Retinal pigment epithelial cell (primary cell): ENCODE data around the gene GRIA4.

Experiments
- DNase-seq: peaks from one replicate; pipeline ENCODE4 v3.0.0-alpha.2; 2010; ENCODE audit warnings: low read depth
- H3K4me3 ChIP-seq: 2 replicates; pipeline ENCODE4 v1.5.1; 2011; ENCODE audit warnings: mild to moderate bottlenecking, low read length, control low read depth, moderate library complexity
- TF ChIP-seq, protein P1 (sequence below): conservative IDR thresholded peaks from 2 replicates; pipeline ENCODE4 v1.5.1; 2011; ENCODE audit warnings: low read depth, low read length, control low read depth, inconsistent platforms

GRIA4 gene

GRCh38 chr11:105860105-105860504, 250.2 kb downstream of the GRIA4 start:
- no peak overlapping the region for H3K4me3 ChIP-seq
- TF ChIP-seq, protein P1, sequence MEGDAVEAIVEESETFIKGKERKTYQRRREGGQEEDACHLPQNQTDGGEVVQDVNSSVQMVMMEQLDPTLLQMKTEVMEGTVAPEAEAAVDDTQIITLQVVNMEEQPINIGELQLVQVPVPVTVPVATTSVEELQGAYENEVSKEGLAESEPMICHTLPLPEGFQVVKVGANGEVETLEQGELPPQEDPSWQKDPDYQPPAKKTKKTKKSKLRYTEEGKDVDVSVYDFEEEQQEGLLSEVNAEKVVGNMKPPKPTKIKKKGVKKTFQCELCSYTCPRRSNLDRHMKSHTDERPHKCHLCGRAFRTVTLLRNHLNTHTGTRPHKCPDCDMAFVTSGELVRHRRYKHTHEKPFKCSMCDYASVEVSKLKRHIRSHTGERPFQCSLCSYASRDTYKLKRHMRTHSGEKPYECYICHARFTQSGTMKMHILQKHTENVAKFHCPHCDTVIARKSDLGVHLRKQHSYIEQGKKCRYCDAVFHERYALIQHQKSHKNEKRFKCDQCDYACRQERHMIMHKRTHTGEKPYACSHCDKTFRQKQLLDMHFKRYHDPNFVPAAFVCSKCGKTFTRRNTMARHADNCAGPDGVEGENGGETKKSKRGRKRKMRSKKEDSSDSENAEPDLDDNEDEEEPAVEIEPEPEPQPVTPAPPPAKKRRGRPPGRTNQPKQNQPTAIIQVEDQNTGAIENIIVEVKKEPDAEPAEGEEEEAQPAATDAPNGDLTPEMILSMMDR, result no peak
- DNase-seq, result no peak

DNA sequence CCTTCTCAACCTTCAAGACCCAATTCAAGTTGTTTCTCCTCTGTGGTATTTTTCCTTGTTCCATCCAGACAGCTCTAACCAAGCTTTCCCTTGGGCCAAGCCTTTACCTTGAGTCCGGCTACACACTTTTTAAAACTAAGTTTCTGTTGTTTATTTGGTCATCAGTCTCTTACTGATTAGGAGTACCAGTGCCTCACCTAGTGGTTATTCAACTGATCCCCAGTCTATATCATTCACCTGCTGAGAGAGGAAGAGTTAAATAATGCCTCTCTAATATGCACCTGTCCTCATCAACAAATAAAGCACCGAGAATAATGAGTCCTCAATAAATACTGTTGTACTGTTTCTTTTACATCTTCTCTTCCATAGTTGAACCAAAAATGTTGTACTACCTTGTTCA, 251.4 kb downstream of the GRIA4 start:
- DNase-seq, result no peak
- TF ChIP-seq, protein P1, result peak; percentile 52
- no peak overlapping the region for H3K4me3 ChIP-seq

GRCh38 chr11:105862736-105863367, 253.0 kb downstream of the GRIA4 start:
- TF ChIP-seq, protein P1, result peak; percentile 65
- H3K4me3 ChIP-seq, result no peak overlapping the region
- DNase-seq, result peak; percentile 27

DNA sequence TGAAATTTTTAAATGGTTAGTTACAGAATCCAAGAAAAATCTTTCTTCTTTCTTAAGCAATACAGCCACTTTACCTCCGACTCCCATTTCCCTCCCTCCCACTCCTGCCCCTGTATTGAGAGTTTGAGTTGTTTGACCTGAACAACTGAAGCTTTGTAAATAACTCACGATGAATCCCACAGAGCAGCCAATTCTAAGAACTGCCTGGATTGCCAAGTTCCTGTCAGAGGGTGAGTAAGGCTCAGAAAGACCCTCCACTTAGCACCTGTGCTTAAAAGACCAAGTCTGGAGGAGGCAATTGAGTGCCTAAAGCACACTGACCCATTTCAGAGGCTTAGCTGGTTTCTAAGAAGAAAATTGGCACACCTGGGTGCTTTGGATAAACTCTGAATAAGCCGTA, 253.7 kb downstream of the GRIA4 start:
- no peak overlapping the region for H3K4me3 ChIP-seq
- TF ChIP-seq, protein P1, result no peak
- no peak for DNase-seq

- TF ChIP-seq, protein P1, result no peak
- no peak for DNase-seq
- H3K4me3 ChIP-seq, result no peak overlapping the region
Observed at GRCh38 chr11:105867742-105868141, 257.9 kb downstream of the GRIA4 start.

DNA sequence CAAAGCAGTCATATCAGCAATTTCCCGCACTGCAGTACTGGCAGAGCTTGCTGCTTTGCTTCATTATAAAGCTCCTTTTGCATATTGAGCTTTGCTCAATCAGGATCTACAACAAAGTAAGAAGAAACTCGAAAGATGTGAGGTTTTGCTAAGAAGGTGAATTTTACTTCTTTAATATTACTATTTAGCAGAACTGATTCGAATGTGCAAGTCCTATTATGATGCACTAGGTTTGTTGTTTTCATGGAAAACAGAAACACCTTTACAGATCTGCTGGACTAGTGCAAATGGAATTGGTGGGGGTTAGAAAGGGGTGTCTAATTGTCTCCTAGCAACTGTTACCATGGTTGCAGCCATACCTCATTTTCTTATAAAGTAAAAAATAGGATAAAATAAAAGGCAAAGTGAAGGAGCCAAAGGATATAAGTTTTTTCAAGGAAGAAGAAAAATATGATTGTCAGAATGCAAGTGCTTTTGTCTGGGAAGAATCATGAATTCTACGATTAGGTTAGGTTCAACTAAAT, 259.0 kb downstream of the GRIA4 start:
- TF ChIP-seq, protein P1, result no peak
- no peak overlapping the region for H3K4me3 ChIP-seq
- DNase-seq, result no peak

DNA sequence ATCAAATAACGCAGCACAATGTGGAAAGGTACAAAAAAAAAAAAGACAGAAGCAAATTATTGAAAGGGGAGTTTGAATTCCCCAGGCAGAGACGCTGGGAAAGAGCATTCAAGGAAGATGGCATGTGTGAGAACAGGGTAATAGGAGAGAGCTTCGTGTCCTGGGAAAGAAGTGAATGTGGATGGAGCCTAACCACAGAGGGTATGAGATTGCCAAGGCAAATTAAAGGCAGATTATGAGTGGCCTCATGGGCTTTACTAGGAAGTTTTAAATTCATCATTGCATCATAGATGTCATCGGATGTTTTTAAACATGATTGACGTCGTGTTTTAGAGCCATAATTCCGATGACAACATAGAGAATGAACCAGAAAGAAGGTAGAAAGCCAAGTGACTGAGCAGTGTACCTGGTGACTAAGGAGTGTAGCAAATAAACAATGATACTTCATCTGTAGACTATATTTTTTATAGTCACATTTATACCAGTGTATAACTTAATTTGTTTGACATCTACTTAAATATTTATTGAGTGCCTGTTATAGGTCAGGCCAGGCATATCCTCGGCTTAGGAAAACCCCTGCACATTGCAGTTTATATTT, 260.7 kb downstream of the GRIA4 start:
- no peak overlapping the region for H3K4me3 ChIP-seq
- TF ChIP-seq, protein P1, result no peak
- DNase-seq, result no peak
